Measurements from ENCODE around the gene PEDS1. TPM values are rescaled to one million over a fixed set of nuclear protein-coding genes. Genes with fewer than 3 reads are reported as not detected.

The PEDS1 gene
- total and polyA plus RNA-seq, 4 donors: 4.8 to 19.3 (median 8.6) TPM

- DNase-seq (ENCODE audit: low spot score): peak; percentile 53
- Histone ChIP-seq H3K27ac (ENCODE audit: low read depth in 1 of 2, low read length in 2 of 2) (peak overlapping the region; percentile 79 to 98), H3K9ac (ENCODE audit: low read depth in 1 of 2, low read length in 2 of 2) (peak overlapping the region; percentile 39 to 64), H3K27me3 (ENCODE audit: control insufficient read depth in 4 of 4, insufficient read depth in 4 of 4, low read length in 3 of 4) (no peaks in the 10 kb centered on the region), H3K4me1 (ENCODE audit: control insufficient read depth in 4 of 4, insufficient read depth in 4 of 4, low read length in 3 of 4) (peaks cover 0 to 44% (median 26%) of the 10 kb centered on the region in 4 donors), H3K9me3 (ENCODE audit: control insufficient read depth in 4 of 4, low read length in 3 of 4) (no peaks in the 10 kb centered on the region), H3K36me3 (ENCODE audit: control insufficient read depth in 4 of 4, insufficient read depth in 3 of 4, low read depth in 1 of 4, low read length in 3 of 4) (peaks cover 0 to 9% (median 0%) of the 10 kb centered on the region in 4 donors), H3K4me3 (ENCODE audit: low read depth in 1 of 3, low read length in 3 of 3) (peak overlapping the region; percentile 20 to 78 (median 28))
- WGBS: 14% methylated on average over 29 of the region's 29 CpGs
- TF ChIP-seq REST (IDR thresholded peaks at IDR 0.05) (no peak), JUND (IDR thresholded peaks at IDR 0.05) (peak in 1 of 2 donors; percentile 0), MAX (IDR thresholded peaks at IDR 0.05) (no peak), SP1 (IDR thresholded peaks at IDR 0.05) (no peak), FOXA1 (IDR thresholded peaks at IDR 0.05) (no peak), RXRA (IDR thresholded peaks at IDR 0.05) (no peak), GABPA (IDR thresholded peaks at IDR 0.05 in 1 of 2, conservative IDR thresholded peaks at IDR 0.05 in 1 of 2) (no peak), ATF3 (IDR thresholded peaks at IDR 0.05) (peak; percentile 5), TAF1 (conservative IDR thresholded peaks at IDR 0.05) (no peak), YY1 (IDR thresholded peaks at IDR 0.05) (no peak)
Observed at GRCh38 chr20:50189681-50190250, 36.2 kb upstream of the PEDS1 start.

- H3K4me3 ChIP-seq (ENCODE audit: low read depth in 1 of 3, low read length in 3 of 3): peak overlapping the region; percentile 1 to 78 (median 28)
- DNase-seq (ENCODE audit: low spot score): peak; percentile 67
- peak in 1 of 2 donors; percentile 24 for TF ChIP-seq GABPA (IDR thresholded peaks at IDR 0.05 in 1 of 2, conservative IDR thresholded peaks at IDR 0.05 in 1 of 2)
- peak; percentile 44 for TF ChIP-seq FOXA2 (IDR thresholded peaks at IDR 0.05)
- peak; percentile 56 to 88 for TF ChIP-seq JUND (IDR thresholded peaks at IDR 0.05)
- TF ChIP-seq NR2F2 (IDR thresholded peaks at IDR 0.05): peak; percentile 76
- TF ChIP-seq MAX (IDR thresholded peaks at IDR 0.05): peak; percentile 95
- TF ChIP-seq HNF4A (conservative IDR thresholded peaks at IDR 0.05): peak; percentile 92 to 95
- peak; percentile 10 to 89 for TF ChIP-seq EGR1 (IDR thresholded peaks at IDR 0.05; ENCODE audit: low read depth in 2 of 2)
- peak; percentile 99 for TF ChIP-seq SP1 (IDR thresholded peaks at IDR 0.05)
- peak; percentile 84 for TF ChIP-seq YY1 (IDR thresholded peaks at IDR 0.05)
- TF ChIP-seq ATF3 (IDR thresholded peaks at IDR 0.05): peak; percentile 33
- TF ChIP-seq TAF1 (conservative IDR thresholded peaks at IDR 0.05): peak; percentile 41
- peak; percentile 99 for TF ChIP-seq RXRA (IDR thresholded peaks at IDR 0.05)
- peak; percentile 59 to 68 for TF ChIP-seq RAD21 (IDR thresholded peaks at IDR 0.05)
- TF ChIP-seq CTCF (IDR thresholded peaks at IDR 0.05; ENCODE audit: low read depth, low read length, missing input control): no peak
- peak; percentile 82 for TF ChIP-seq HNF4G (IDR thresholded peaks at IDR 0.05)
- peak; percentile 76 for TF ChIP-seq FOXA1 (IDR thresholded peaks at IDR 0.05)
- peak; percentile 94 for TF ChIP-seq ZBTB33 (IDR thresholded peaks at IDR 0.05)
Observed at GRCh38 chr20:50188879-50189680, 35.6 kb upstream of the PEDS1 start.

More at GRCh38 chr20:50188879-50189680, 35.6 kb upstream of the PEDS1 start:
- H3K27me3 ChIP-seq (ENCODE audit: control insufficient read depth in 4 of 4, insufficient read depth in 4 of 4, low read length in 3 of 4): no peaks in the 10 kb centered on the region
- H3K9ac ChIP-seq (ENCODE audit: low read depth in 1 of 2, low read length in 2 of 2): peak overlapping the region; percentile 24 to 64
- peaks cover 0 to 42% (median 26%) of the 10 kb centered on the region in 4 donors for H3K4me1 ChIP-seq (ENCODE audit: control insufficient read depth in 4 of 4, insufficient read depth in 4 of 4, low read length in 3 of 4)
- 40% methylated on average over 18 of the region's 18 CpGs for WGBS
- H3K27ac ChIP-seq (ENCODE audit: low read depth in 1 of 2, low read length in 2 of 2): peak overlapping the region; percentile 79 to 98
- peaks cover 0 to 9% (median 0%) of the 10 kb centered on the region in 4 donors for H3K36me3 ChIP-seq (ENCODE audit: control insufficient read depth in 4 of 4, insufficient read depth in 3 of 4, low read depth in 1 of 4, low read length in 3 of 4)
- H3K9me3 ChIP-seq (ENCODE audit: control insufficient read depth in 4 of 4, low read length in 3 of 4): no peaks in the 10 kb centered on the region
